OCI-LY3 (cell line): ENCODE measurements around the gene PTCHD1.

Experiments used
- EZH2phosphoT487 ChIP-seq: fragments of 200-600 bp; shearing (Covaris generic); IDR thresholded peaks from 2 replicates; pipeline ENCODE4 v1.6.1; 2018; ENCODE audit warnings: antibody characterized with exemption, mixed run types, low read depth
- TF ChIP-seq, protein P1 (sequence below): fragments of 200-600, 300-600 bp; sonication (generic); IDR thresholded peaks from 2 replicates; pipeline ENCODE4 v1.5.1; 2014; ENCODE audit warnings: antibody characterized with exemption, low read length, low read depth

DNA sequence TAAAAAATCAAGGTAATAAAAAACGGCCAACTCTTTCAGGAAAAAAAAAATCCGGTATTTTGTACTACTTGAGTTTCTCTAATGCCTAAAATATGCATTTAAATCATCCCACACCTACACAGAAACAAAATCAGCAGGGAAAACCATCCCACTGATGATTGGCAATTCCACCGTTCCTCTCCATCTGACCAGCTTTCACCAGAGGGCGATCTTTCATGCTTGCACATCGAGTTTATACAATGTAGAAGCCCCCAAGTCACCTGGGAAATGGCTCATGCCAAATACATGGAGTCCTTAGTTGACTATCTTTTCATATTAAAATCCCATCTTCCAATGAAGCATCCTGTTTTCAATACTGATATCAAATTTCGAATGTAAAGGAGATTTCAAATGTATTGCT, 69.2 kb downstream of the PTCHD1 start:
- TF ChIP-seq, protein P1, sequence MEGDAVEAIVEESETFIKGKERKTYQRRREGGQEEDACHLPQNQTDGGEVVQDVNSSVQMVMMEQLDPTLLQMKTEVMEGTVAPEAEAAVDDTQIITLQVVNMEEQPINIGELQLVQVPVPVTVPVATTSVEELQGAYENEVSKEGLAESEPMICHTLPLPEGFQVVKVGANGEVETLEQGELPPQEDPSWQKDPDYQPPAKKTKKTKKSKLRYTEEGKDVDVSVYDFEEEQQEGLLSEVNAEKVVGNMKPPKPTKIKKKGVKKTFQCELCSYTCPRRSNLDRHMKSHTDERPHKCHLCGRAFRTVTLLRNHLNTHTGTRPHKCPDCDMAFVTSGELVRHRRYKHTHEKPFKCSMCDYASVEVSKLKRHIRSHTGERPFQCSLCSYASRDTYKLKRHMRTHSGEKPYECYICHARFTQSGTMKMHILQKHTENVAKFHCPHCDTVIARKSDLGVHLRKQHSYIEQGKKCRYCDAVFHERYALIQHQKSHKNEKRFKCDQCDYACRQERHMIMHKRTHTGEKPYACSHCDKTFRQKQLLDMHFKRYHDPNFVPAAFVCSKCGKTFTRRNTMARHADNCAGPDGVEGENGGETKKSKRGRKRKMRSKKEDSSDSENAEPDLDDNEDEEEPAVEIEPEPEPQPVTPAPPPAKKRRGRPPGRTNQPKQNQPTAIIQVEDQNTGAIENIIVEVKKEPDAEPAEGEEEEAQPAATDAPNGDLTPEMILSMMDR = peak; percentile 56
- no peak for TF ChIP-seq EZH2phosphoT487
